ENCODE results near the gene AP1M1.
"Not testable (repeated sequence)": the region's sequence is repeated elsewhere in the genome, so short reads cannot be mapped to it uniquely, and the experiment has no call there.

Gene AP1M1

GRCh38 chr19:16263141-16263761 lies 65.5 kb downstream of the AP1M1 start:
- DNase-seq (ENCODE audit: insufficient read length, low spot score) (no peak), FAIRE-seq (no peak)
- no peak for TF ChIP-seq POLR2A (IDR thresholded peaks at IDR 0.05; ENCODE audit: low read depth, low read length)

- FAIRE-seq (no peak), DNase-seq (ENCODE audit: insufficient read length, low spot score) (no peak)
- no peak for TF ChIP-seq POLR2A (IDR thresholded peaks at IDR 0.05; ENCODE audit: low read depth, low read length)
Observed at GRCh38 chr19:16265205-16265604, 67.5 kb downstream of the AP1M1 start.

DNA sequence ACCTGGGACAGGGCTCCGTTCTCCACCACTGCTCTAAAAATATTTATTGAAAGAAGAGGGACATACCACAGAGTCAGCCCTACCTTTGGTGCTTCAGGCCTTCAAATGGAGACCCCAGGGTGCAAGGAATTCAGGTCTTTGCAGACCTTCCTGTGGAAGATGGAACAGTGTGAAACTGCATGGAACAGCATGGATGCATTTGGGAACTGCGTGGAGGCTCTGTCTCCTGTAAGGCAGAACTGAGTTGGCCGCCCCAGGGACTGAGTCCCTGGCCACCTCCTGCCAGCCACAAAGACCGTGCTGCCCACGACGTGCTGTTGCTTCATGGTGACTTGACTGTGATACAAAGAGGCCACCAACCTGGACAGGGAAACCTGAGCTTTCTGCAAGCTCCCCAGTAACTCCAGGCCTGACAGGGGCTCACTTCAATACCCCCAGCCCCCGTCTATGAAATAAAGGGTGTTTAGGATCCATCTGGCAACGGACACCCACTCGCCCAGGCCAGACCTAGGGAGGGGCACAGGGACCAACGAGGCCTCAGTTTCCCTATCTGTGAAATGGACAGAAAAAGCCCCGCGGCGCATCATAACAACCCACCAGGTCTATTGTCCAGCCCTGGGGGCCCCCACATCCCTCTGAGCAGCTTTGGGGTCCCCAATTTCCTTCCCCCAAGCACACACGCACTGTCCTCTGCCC lies 68.3 kb downstream of the AP1M1 start:
- no peak for TF ChIP-seq POLR2A (IDR thresholded peaks at IDR 0.05; ENCODE audit: low read depth, low read length)
- FAIRE-seq (no peak), DNase-seq (ENCODE audit: insufficient read length, low spot score) (no peak)

GRCh38 chr19:16266586-16266942 lies 68.9 kb downstream of the AP1M1 start:
- FAIRE-seq = no peak
- no peak for TF ChIP-seq POLR2A (IDR thresholded peaks at IDR 0.05; ENCODE audit: low read depth, low read length)
- DNase-seq (ENCODE audit: insufficient read length, low spot score) = no peak

- no peak for FAIRE-seq
- no peak for TF ChIP-seq POLR2A (IDR thresholded peaks at IDR 0.05; ENCODE audit: low read depth, low read length)
Observed at GRCh38 chr19:16268676-16269319, 71.1 kb downstream of the AP1M1 start.

DNA sequence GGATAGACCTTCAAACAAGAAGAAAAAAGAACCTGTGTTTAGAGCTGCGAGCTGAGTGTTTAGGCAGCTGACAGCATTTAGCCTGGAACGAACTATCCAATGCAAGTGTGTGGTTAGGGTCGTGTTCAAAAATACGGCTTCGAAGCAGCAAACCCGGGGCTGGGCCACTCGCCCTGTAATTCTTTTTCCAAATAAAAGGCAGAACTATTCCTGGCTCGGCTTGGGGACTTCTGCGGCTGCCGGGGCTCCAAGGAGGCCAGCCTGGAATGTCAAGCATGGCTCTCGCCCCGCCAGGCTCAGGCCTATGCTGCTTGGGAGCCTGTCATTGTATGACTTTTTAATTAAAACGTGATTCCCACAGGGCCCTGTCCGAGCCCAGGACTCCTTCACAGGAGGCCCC lies 75.2 kb downstream of the AP1M1 start:
- FAIRE-seq (no peak), DNase-seq (ENCODE audit: insufficient read length, low spot score) (no peak)
- no peak for TF ChIP-seq POLR2A (IDR thresholded peaks at IDR 0.05; ENCODE audit: low read depth, low read length)

More at GRCh38 chr19:16268676-16269319, 71.1 kb downstream of the AP1M1 start:
- DNase-seq (ENCODE audit: insufficient read length, low spot score) = no peak

- no peak for TF ChIP-seq POLR2A (IDR thresholded peaks at IDR 0.05; ENCODE audit: low read depth, low read length)
- no peak for FAIRE-seq
- no peak for DNase-seq (ENCODE audit: insufficient read length, low spot score)
Observed at GRCh38 chr19:16274447-16274846, 76.7 kb downstream of the AP1M1 start.

- no peak for TF ChIP-seq POLR2A (IDR thresholded peaks at IDR 0.05; ENCODE audit: low read depth, low read length)
- no peak for FAIRE-seq
- no peak for DNase-seq (ENCODE audit: insufficient read length, low spot score)
Observed at GRCh38 chr19:16280306-16280705, 82.6 kb downstream of the AP1M1 start.

DNA sequence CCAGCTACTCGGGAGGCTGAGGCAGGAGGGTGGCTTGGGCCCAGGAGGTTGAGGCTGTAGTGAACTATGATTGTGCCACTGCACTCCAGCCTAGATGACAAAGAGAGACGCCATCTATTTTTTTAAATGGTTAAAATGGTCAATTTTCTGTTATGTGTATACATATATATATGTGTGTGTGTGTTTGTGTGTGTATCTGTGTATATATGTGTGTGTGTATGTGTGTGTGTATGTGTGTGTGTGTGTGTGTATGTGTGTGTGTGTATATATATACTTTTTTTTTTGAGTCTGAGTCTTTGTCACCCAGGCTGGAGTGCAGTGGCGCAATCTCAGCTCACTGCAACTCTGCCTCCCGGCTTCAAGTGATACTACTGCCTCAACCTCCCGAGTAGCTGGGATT lies 84.0 kb downstream of the AP1M1 start:
- no peak for FAIRE-seq
- DNase-seq (ENCODE audit: insufficient read length, low spot score) = no peak
- no peak for TF ChIP-seq POLR2A (IDR thresholded peaks at IDR 0.05; ENCODE audit: low read depth, low read length)

DNA sequence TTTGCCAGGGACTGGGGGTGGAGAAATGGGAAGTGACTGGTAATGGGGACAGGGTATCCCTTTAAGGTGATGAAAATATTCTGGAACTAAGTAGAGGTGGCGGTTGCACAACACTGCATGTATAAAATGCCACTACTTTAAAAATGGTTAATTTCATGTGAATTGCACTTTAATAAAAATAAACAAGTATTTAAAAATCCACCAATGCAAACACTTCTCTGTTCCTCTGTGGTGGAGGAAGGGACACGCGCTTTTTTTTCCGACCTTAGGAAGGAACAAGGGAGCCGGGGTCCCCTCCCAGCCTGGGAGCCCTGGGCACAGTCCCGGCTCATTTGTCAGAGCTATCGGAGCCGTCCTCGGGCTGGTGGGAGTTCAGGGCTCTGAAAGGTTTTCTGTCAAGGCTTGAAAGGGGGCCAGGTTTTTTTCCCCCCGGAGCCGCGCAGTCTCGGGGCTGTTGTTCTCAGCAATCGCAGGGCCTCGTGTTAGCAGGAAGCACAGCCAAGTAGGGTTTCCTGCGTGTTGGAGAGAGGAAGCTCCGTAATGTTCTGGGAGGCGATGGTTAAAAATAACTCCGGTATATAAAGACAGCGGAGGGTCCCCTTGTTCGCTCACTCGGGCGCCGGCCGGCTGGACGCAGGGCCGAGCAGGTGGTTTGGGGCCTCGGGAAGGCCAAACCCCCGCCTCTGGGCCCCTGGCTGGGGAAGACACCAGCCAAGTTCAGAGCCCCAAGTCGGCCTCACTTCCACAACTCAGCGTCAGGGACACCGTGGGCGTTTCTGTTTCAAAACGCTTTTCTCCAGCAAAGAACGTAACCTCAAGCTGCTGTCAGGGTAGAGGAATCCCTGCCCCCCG lies 85.7 kb downstream of the AP1M1 start:
- TF ChIP-seq POLR2A (IDR thresholded peaks at IDR 0.05; ENCODE audit: low read depth, low read length) = no peak
- DNase-seq (ENCODE audit: insufficient read length, low spot score) (no peak), FAIRE-seq (no peak)

DNA sequence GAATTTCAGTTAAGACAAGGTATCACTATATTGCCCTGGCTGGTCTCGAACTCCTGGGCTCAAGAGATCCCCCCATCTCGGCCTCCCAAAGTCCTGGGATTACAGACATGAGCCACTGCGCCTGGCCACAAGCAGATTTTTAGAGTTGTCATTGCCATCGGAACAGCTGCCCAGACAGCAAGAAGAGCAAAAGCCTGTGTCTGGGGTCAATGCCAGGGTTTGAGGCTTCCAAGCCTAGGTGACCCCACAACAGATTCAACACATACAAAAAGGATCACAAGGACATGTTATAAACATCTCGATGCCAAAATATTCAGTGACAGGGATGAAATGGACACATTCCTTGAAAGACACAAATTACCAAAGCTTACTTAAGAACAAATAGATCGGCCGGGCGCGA lies 86.8 kb downstream of the AP1M1 start:
- no peak for FAIRE-seq
- DNase-seq (ENCODE audit: insufficient read length, low spot score) = no peak
- TF ChIP-seq POLR2A (IDR thresholded peaks at IDR 0.05; ENCODE audit: low read depth, low read length) = no peak

DNA sequence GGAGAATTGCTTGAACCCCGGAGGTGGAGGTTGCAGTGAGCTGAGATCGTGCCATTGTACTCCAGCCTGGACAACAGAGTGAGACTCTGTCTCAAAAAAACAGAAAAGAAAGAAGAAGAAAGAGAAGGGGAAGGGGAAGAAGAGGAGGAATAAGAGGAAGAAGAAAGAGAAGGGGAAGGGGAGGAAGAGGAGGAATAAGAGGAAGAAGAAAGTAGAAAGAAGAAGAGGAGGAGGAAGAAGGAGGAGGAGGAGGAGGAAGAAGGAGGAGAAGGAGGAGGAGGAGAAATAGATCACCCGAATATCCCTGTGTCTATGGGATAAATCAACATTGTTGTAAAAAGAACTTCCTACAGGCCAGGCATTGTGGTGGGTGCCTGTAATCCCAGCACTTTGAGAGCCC lies 87.4 kb downstream of the AP1M1 start:
- FAIRE-seq; DNase-seq (ENCODE audit: insufficient read length, low spot score): not testable (repeated sequence)

DNA sequence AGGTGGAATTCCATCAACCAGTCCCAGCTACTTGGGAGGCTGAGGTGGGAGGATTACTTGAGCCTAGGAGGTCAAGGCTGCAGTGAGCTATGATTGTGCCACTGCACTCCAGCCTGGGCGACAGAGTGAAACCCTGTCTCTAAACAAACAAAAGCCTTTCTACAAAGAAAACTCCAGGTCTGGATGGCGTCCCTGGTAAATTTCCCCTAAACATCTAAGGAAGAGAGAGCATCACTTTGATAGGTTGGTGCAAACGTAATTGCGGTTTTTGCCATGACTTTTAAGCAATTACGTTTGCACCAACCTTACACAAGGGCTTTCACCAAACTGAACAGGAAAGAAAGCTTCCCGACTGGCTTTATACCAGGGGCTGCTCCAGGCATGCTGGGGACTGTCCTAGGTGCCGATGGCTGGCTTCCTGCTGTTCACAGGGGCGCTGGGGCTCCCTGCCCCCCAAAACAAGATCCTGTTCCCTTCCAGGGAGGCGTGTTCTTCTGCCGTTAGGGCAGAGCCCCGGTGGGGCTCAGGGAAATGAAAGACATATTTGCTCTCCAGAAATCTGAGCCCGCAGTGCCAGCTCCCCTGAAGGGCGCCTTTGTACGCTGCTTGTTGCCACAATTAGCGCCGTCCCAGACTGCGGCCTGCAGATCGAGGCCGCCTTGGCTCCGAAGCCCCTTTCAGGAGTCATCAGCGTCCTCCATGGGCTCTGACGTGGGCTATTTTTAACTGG lies 88.2 kb downstream of the AP1M1 start:
- DNase-seq (ENCODE audit: insufficient read length, low spot score) = no peak
- FAIRE-seq = no peak
- no peak for TF ChIP-seq POLR2A (IDR thresholded peaks at IDR 0.05; ENCODE audit: low read depth, low read length)

DNA sequence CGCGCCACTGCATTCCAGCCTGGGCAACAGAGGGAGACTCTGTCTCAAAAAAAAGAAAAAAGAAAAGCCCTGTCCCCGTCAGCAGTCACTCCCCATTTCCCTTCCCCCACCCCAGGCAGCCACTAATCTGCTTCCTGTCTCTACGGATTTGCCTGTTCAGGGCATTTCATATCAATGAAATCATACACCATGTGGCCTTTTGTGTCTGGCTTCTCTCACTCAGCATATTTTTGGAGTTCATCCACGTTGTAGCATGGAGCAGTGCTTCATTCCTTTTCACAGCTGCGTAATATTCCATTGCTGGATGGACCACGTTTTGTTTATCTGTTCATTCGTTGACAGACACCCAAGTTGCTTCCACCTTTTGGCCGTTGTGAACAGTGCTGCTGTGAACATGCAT lies 90.8 kb downstream of the AP1M1 start:
- no peak for FAIRE-seq
- no peak for DNase-seq (ENCODE audit: insufficient read length, low spot score)
- no peak for TF ChIP-seq POLR2A (IDR thresholded peaks at IDR 0.05; ENCODE audit: low read depth, low read length)

Measured in H54 (cell line).